ENCODE measurements around the gene CEP192.

CEP192 gene

DNA sequence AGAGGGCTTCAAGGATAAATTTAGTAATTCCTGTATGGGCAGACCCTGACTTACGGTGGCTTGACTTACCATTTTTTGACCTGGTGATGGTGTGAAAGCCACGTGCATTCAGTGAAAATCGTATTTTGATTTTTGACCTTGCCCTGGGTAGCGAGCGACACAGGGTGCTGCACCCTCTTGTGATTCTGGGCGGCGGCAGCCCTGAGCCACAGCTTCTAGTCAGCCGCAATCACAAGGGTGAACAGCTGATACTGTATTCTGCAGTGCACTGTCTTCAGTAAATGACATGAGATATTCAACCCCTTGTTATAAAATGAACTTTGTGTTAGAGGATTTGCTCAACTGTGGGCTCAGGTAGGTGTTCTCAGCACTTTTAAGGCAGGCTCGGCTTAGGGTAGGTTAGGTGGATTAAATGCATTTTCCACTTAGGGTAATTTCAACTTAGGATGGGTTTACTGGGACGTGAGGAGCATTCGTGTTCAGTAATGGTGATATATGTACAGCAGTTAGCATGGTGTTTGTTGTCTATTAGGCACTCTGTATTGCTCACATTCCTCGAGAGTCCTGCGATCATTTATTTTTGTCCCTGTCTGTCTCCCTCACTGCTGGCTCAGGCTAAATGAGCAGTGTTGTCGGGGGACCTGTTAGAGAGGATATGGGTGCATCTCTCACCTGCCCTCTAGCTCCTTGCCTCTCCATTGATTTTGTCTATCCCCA is 109.9 kb downstream of the CEP192 start (continued):
- no peak for TF ChIP-seq ZBTB49 (tag by site-specific recombination; IDR thresholded peaks at IDR 0.05; ENCODE audit: low read depth)

DNA sequence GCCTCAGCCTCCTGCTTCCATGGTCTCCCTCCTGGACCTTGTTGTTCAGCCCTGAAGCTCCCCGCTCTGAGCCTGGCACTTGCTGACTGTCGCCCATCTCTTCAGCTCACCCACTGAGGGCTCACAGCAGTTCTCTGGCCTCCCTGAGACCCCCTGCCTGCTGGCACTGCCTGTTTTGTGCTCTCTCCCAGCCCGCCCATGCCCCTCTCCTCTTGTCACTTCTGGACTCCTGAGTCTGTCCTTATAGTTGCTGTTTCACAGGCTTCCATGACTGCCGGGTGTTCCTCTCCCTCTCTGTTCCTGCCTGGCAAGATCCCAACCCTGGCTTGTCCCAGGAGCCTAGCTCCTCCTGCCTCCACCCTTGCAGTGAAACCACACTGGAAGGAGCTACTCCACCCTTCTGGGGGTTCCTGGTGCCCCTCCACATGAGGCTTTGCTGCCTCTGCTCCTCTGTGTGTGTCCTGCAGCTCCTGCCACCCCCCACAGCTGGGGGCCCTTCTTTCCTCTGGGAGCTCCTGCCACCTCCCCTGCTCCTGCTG is 110.6 kb downstream of the CEP192 start:
- POLR2A ChIA-PET, result no interaction called here
- Histone ChIP-seq H3K9me3 (ENCODE audit: control insufficient read depth, insufficient read depth, low read depth, low read length) (no peaks in the 10 kb centered on the region), H3K4me1 (ENCODE audit: control insufficient read depth, insufficient read depth, low read length) (no peaks in the 10 kb centered on the region), H3K36me3 (ENCODE audit: control insufficient read depth in 2 of 2, insufficient read depth in 1 of 2, low read length in 2 of 2) (peaks cover 40 to 80% of the 10 kb centered on the region in 2 experiments), H3K27ac (ENCODE audit: extremely low read depth, low read depth, low read length) (no peak overlapping the region), H3K4me3 (ENCODE audit: low read depth, low read length) (no peak overlapping the region)
- CTCF ChIA-PET, result interaction anchor here (0.6 to 1.3 kb wide), 4 partner anchors 11 to 752 kb away, joined by 3 to 4 read pairs (median 4); no protein-coding TSS in a partner anchor
- TF ChIP-seq ZNF302 (tag by site-specific recombination; IDR thresholded peaks at IDR 0.05; ENCODE audit: low read depth) (no peak), GLIS1 (tag by site-specific recombination; IDR thresholded peaks at IDR 0.05) (peak; percentile 13; the same call in 1 of the 2 replicates), ZIC2 (tag by site-specific recombination; IDR thresholded peaks at IDR 0.05) (peak; percentile 36)

DNA sequence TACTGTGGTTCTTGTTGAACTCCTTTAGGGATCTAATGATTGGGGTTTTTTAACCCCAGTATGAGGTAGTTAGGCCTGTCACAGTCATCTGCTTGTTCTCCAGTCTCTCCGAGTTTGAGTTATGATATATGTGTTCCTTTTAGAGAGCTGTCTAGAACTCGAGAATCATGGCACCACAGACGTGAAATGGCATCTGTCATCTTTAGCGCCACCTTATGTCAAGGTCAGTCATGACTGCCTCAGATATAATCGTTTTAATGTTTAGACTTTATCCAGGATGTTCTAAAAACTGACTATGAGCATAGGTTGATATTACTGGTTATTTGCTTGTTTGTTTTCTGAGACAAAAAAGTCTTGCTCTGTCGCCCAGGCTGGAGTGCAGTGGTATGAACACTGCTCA is 112.2 kb downstream of the CEP192 start:
- H3K4me3 ChIP-seq (ENCODE audit: low read depth, low read length), result no peak overlapping the region
- POLR2A ChIA-PET, result no interaction called here
- H3K4me1 ChIP-seq (ENCODE audit: control insufficient read depth, insufficient read depth, low read length), result no peaks in the 10 kb centered on the region
- H3K9me3 ChIP-seq (ENCODE audit: control insufficient read depth, insufficient read depth, low read depth, low read length), result no peaks in the 10 kb centered on the region
- CTCF ChIA-PET, result interaction anchor here (2.1 kb wide), 1 partner anchor 9 kb away, joined by 4 read pairs; no protein-coding TSS in a partner anchor
- TF ChIP-seq ZNF169 (tag by site-specific recombination; IDR thresholded peaks at IDR 0.05) (no peak), ZNF26 (tag by site-specific recombination; IDR thresholded peaks at IDR 0.05) (no peak), ELK4 (IDR thresholded peaks at IDR 0.05; ENCODE audit: borderline replicate concordance, low read depth, low read length) (no peak), ZNF280C (tag by site-specific recombination; IDR thresholded peaks at IDR 0.05) (no peak), ZBTB17 (tag by site-specific recombination; IDR thresholded peaks at IDR 0.05) (no peak), ZNF114 (tag by site-specific recombination; IDR thresholded peaks at IDR 0.05) (no peak)
- TF ChIP-seq, protein P1, sequence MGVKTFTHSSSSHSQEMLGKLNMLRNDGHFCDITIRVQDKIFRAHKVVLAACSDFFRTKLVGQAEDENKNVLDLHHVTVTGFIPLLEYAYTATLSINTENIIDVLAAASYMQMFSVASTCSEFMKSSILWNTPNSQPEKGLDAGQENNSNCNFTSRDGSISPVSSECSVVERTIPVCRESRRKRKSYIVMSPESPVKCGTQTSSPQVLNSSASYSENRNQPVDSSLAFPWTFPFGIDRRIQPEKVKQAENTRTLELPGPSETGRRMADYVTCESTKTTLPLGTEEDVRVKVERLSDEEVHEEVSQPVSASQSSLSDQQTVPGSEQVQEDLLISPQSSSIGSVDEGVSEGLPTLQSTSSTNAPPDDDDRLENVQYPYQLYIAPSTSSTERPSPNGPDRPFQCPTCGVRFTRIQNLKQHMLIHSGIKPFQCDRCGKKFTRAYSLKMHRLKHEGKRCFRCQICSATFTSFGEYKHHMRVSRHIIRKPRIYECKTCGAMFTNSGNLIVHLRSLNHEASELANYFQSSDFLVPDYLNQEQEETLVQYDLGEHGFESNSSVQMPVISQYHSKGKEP (tag by site-specific recombination; IDR thresholded peaks at IDR 0.05), result no peak
- peaks cover 51 to 88% of the 10 kb centered on the region in 2 experiments for H3K36me3 ChIP-seq (ENCODE audit: control insufficient read depth in 2 of 2, insufficient read depth in 1 of 2, low read length in 2 of 2)
- H3K27ac ChIP-seq (ENCODE audit: extremely low read depth, low read depth, low read length), result no peak overlapping the region
